NCI-H345 (cell line): ENCODE data around the gene TLR2.

Source experiments
- DNase-seq: peaks from one replicate; lab custom pipeline; 2025; lab: John Stamatoyannopoulos, UW

The TLR2 gene, protein sequence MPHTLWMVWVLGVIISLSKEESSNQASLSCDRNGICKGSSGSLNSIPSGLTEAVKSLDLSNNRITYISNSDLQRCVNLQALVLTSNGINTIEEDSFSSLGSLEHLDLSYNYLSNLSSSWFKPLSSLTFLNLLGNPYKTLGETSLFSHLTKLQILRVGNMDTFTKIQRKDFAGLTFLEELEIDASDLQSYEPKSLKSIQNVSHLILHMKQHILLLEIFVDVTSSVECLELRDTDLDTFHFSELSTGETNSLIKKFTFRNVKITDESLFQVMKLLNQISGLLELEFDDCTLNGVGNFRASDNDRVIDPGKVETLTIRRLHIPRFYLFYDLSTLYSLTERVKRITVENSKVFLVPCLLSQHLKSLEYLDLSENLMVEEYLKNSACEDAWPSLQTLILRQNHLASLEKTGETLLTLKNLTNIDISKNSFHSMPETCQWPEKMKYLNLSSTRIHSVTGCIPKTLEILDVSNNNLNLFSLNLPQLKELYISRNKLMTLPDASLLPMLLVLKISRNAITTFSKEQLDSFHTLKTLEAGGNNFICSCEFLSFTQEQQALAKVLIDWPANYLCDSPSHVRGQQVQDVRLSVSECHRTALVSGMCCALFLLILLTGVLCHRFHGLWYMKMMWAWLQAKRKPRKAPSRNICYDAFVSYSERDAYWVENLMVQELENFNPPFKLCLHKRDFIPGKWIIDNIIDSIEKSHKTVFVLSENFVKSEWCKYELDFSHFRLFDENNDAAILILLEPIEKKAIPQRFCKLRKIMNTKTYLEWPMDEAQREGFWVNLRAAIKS

DNA sequence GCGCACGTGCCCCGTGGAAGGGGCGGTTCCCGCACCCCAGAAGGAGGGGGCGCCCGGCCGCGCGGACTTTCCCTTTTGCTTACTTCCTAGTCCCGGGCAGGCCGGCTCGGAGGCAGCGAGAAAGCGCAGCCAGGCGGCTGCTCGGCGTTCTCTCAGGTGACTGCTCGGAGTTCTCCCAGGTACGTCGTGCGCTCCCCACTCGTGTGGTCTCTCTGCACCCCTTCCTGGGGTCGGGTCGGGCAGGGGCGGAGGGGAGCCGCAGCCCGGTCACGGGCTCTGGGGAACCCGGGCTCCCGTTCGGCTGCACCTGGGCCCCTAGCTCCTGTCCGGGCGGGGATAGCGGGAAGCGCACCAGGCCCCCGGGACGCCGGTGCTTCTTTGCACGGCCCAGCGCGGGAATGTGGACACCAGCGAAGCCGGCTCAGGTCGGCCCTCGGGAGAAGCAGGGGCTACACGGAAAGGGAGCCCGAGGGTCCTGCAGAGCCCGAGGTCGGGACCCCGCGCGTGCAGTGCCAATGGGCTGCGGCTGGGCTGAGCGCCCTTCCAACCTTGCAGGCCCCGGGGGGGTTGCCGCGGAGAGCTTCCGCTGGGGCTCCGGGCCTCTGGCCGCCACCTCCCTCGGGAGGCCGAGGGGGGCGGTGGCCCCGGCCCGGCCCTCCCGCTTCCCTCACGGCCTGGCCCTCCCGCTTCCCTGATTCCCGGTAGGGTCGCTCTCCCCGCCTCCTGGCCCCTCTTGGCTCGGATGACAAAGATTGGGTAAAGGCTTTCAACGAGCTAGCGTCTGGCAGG, at the start of gene TLR2:
Gene TLR2, plus strand, starts transcription at position 99 of the 789 bp plus-strand sequence. CDS start 18,628 bp downstream, outside the sequence.
- peak; percentile 8 for DNase-seq

DNA sequence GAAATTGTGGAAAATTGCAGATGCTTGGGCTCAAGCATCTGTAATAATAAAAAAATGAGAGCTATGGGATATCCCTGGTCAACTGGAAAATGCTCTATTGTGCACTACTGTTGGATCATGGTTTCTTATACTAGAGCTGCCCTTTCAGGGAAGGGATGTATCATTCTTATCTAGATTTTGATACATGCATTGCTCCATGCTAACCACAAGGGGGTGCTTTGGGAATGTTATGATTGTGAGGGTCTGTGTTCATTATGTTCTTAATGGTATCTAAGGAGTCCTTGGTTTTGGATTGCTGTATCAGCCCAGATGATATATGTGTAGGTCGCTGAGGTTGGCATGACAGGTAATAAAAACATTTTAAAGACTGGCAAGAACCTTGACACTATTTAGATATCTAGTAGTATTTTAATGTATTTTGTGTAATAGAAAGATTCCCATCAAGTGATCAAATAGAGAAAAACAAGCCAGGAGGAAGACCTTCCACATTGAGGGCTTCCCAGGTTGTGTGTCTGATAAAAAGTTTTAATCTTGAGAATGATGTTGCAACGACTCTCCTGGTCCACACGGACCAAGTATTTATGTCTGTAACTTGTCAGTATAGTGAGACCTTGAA, 49.2 kb upstream of the TLR2 start:
- DNase-seq = no peak

DNA sequence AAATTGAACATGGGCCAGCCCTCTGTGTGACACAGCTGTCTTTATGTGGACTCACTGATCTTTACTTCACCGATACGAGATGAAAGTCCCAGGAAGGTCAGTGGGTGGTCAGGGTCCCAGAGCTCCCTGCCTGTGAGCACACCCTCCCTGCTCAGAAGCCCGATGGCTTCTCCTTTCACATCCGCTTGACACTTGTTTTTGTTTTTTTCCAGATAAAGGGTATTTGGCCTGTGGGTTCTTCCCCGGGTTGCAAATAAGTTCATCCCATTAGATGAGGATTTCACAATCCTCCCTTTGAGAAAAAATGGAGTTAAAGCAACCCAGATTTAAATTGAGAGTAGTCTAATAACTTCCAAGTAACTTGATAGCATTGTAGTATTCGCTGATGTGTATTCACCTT, 48.2 kb upstream of the TLR2 start:
- no peak for DNase-seq

DNA sequence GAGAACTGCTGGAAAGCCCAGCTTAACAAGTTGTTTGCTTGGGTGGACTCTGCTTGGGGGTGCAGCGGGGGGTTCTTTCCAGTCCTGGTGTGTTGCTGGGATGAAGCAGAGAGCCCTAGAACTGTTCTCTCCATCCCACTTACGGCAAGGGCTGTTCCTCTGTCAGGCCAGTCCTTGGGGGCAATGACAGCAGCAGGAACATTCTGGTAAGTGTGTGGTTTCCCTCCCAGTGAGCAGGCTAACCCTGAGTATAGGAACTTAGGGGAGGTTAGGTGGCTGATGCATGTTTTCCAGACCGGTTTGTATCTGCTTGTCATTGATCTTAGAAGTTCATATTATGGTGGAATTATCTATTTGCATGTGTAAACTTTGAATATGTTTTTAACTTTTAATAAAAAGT, 46.9 kb upstream of the TLR2 start:
- DNase-seq = no peak

DNA sequence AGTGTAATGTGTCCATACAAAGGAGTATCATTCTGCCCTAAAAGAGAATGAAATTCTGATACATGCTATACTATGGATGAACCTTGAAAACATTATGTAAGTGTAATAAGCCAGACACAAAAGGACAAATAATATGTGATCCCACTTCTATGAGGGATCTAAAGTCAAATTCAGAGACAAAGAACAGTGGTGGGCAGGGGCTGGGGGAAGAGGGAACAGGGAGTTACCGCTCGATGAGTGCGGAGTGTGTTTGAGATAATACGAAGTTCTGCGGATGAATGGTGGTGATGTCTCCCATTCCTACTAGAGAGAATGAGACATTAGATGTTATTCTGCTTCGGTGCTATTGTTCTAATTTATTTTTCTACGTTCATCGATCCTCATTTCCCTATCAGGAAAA, 46.1 kb upstream of the TLR2 start:
- no peak for DNase-seq

DNA sequence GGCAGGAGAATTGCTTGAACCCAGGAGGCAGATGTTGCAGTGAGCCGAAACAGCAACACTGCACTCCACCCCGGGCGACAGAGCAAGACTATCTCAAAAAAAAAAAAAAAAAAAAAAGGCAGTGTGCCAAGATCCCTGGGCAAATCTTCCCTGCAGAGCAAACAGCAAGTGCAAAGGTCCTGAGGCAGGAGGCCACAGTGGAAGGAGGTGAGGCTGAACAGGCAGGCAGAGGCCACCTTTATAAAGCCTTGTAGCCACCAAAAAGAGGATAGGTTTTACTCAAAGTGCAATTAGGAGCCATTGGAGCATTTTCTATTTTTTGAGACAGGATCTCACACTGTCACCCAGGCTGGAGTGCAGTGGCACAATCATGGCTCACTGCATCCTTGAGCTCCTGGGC, 45.1 kb upstream of the TLR2 start:
- DNase-seq = no peak

DNA sequence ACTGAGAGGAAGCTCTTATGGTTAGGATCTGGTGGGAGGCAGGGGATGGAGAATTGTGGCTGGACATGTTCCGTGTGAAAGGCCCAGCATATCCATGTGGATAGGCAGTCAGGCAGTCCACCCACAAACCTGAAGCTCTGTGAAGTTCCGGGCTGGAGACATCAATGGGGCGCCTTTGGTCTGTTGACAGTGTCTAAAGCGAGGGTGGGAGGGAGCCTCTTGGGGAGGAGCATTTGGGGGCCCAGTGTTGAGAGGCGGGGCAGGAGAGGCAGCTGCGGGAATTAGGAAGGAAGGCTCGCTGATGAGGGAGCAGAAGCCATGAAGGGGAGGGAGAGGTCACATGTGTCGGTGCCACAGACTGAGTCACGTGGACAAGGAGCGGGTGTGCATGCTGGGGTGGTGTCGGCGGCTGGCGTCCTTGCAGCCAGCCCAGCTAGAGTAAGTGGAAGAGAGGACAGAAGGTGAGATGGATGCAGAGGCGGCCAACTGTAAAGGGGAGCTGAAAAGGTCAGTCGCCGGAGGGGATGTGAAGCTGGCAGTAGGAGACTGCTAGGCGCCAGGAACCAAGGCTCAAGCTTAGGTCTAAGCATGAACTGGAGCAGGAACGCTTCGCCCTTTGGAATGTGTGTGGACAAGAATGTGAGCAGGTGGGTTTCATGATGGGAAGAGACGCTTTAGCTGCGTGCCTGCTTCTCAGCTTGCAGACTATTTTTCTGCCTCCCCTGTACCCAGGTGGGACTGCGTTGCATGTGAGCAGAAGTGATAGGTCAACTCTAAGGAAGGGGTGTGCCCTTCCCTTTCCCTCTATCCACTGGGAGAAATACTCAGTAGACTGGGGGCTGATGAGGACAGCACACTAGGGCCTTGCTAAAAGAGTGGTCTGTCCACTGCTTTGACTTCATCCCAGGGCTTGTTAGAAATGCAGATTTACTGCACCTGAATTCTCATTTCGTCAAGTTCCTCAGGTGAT, 44.0 kb upstream of the TLR2 start:
- DNase-seq = no peak

DNA sequence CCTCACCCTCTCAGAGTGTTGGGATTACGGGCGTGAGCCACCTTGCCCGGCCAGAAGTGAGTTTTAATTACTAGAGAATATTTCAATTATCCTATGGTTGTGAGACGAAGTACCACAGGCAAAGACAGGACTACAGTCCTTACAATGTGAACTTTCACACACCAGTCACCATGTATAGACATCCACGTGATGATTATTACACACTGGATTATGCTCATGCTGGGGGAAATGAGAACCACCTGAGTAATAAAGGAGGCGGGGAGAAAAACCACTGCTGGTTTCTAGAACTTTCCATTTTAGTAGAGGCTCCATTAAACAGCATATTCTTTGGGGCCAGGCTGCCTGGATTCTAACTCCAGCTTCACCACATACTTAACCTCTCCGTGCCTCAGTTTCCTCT, 42.5 kb upstream of the TLR2 start:
- no peak for DNase-seq

DNA sequence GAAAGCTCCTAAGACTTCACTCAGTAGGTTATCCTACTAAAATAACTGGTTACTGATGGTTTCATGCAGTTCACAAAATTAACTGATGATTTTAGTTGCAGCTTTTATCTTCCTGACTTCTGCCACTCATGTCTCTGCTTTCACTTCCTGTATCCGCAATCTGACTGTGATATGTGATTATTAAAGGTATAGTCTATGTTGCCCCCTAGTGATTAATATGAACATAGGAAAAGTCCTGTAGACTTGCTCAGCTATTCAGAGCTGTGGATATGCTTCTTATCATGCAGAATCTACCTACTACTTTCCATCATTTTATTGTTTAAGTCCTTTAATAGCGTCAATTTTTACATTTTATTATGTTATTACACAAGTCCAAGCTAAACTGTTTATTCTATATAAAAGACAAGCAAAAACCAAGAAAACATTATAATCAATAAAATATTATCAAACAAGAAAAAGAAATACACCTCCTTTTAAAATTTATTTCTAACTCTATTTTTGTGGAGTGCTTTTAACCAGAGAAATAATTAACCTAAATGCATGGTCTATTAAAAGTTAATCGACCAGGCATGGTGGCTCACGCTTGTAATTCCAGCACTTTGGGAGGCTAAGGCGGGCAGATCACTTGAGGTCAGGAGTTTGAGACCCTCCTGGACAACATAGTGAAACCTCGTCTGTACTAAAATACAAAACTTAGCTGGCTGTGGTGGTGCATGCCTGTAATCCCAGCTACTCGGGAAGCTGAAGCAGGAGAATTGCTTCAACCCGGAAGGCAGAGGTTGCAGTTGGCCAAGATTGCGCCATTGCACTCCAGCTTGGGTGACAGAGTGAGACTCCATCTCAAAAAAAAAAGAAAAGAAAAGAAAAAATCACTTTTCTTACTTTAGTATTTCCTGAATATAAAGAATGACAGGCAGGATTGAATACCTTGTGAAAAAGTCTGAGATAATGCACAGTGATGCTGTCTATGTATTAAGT, 40.4 kb upstream of the TLR2 start:
- peak; percentile 5 for DNase-seq

DNA sequence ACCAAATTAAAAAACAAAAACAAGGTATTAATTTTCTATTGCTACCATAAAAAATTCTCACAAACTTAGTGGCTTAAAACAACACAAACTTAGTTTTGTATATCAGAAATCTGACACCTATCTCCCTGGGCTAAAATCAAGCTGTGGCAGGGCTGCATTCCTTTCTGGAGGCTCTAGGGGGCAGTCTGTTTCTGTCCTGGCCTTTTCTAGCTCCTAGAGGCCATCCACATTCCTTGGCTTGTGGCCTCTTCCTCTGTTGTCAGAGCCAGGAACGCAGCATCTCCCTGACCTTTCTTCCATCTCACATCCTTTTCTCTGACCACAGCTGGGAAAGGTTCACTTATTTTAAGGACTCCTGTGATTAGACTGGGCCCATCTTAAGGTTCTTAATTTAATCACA, 38.9 kb upstream of the TLR2 start:
- no peak for DNase-seq

DNA sequence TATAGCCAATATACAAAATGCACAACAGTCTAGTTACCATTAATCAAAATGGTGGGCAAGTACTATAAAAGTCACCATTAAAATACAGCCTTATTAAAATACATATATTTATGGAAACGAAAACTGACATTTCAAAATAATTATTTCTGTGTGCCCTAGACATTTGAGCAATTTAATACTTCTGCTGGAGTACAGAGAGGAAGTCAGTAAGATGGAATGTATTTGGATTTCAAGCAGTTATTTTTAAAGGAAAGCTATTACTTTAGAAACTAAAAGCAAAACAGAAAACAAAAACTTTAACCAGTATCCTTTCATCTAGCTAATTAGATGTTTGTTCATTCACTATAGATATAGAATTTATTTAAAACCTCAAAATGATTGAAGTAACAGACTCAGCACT, 37.8 kb upstream of the TLR2 start:
- DNase-seq = no peak

DNA sequence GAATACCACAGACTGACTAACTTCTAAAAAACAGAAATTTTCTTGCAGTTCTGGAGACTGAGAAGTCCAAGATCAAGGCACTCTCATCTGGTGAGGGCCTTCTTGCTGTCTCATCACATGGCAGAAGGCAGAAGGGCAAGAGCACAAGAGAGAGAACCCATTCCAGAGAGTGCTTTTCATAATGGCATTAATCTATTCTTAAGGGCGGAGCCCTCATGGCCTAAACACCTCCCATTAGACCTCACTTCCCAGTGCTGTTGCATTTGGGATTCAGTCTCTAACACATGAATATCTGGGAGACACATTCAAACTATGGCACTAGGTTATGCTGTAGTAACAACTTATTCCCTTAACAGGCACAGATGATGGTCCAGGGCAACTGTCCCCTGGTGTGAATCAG, 37.1 kb upstream of the TLR2 start:
- no peak for DNase-seq

DNA sequence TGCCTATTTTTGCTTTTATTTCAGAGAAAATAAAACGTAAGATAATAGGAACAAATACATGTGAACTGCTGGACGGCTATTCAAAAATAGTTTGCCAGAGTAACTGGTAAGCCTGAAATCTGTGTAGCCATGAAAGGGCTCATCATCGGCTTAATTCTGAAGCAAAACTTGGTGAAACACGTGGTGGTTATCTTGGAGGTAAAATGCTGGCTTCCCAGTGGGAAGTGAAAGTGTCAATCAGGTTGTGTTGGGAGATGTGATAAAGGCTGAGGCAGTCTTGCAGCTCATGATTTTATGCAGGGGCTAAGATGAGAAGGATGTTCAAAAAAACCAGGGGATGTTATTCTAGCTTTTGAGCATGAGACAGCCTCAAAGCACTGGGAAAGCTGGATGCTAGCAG, 36.1 kb upstream of the TLR2 start:
- no peak for DNase-seq

DNA sequence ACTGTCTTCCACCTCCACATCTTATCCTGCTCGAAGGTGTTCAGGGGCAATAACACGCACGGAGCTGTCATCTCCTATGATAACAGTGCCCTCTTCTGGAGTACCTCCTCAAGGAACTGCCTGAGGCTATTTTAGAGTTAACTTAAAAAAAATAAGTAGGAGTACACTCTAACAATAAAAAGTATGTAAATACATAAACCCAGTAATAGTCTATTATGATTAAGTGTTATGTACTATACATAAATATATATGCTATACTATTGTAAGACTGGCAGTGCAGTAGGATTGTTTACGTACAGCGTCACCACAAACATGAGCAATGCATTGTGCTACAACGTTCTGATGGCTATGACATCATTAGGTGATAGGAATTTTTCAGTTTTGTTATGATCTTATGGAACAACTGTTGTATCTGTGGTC, 34.5 kb upstream of the TLR2 start:
- no peak for DNase-seq

DNA sequence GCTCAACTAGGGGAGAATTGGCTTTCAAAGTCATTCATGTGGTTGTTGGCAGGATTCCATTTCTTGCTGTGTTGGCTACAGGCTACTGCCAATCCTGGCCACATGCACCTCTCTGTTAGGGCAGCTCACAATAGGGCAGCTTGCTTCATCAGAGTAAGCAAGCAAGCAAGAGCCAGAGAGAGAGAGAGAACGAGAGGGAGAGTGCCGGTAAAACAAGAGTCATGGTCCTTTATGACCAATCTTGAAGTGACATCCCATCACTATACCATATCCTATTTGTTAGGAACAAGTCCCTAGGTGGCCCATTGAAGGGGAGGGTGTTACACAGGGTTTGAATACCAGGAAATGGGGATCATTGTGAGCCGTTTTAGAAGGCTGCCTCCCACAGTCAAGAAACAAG, 33.0 kb upstream of the TLR2 start:
- peak; percentile 84 for DNase-seq

DNA sequence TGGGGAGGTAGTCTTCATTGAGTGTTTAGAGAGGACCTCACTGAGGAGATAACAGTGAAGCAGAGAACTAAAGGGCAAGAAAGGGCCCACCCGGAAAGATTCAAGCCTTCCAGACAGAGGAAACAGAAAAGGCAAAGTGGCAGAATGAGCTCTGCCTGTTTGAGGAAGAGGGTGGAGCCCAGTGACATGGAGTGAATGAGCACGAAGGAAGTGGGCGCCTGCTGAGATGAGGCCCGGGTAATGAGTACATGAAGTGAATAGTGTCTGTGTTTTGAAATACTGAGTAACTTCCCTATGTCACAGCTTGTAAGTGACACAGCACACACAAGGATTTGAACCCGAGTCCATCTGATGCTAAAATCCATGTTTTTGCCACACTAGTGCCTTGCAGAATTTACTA, 32.5 kb upstream of the TLR2 start:
- DNase-seq = no peak

DNA sequence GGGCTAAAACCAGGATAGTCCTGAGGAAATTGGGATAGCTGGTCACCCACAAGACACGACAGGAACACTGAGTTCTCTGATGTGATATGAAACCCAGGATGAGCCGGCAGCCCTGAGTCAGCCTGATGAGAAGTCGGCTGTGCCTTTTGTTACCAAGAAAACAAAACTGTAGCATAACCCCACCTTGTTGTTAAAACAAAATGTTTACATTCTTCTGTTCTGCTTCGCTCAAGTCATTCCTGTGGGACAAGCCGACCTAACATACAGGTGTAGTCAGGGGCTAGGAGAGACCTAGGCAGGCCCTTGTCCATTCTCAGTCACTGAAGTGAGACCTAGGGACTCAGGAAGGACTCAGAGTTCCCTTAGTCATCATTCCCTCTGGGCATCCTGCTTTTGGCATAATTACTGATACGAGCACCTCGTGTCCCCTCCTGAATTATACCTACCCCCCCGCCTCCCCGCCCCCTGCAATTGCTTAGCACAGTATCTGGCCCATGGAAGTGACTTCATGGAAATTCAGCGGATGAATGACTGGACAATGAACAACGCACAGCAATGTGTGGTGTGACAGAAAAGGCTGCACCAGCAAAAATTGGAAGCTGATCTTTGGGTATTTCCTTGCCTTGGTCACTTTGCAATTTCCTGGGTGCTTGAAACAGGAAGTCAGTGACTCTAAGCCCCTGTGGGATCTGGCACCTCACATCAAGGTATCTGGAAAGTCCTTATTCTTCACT, 31.9 kb upstream of the TLR2 start:
- DNase-seq = no peak

DNA sequence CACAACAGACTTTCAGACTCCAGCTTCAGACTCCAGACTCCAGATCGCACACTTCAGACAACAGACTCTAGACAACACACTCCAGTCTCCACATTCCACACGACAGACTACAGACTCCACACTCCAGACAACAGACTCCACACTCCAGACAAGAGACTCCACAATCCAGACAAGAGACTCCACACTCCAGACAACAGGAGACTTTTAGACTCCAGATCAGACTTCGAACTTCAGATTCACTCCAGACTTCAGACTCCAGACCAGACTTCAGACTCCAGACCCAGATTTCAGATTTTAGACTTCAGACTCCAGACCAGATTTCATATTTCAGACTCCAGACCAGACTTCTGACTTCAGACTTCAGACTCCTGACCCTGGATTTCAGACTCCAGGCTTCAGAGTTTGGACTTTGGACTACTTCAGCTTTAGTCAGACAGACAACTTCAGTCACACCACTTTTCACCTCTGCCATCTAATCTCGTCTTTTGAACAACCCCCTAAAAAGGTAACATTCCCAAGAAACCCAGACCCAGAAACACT, 29.0 kb upstream of the TLR2 start:
- no peak for DNase-seq

DNA sequence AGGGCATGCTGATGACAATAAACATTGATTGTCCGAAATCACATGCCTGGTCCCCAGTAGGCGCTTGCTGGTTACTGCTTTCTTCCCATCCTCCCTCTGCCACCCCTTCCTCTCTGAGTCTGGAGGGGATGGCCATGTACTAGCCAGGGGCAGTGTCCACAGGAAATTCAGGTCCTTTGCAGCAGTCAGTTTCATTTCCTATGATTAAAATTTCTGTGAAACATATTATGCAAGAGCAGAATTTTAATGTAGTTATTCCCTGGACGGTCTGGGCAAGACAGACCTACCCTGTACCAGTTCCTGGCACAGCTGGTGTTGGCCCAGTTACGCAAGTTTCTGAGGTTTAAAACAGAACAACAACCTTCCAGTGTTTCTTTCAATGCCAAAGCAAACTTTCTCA, 28.2 kb upstream of the TLR2 start:
- DNase-seq = no peak
